ENCODE measurements around the gene RGMA. TPM values are rescaled to one million over a fixed set of nuclear protein-coding genes. Genes with fewer than 3 reads are reported as not detected.

Gene RGMA
- total RNA-seq, 4 donors from 2014 or later, result 28.2 to 110 (median 45.6) TPM

- no peak for TF ChIP-seq POLR2A (IDR thresholded peaks at IDR 0.05)
- no peak for TF ChIP-seq CTCF (IDR thresholded peaks at IDR 0.05)
- TF ChIP-seq EP300 (IDR thresholded peaks at IDR 0.05), result no peak
- Histone ChIP-seq H3K27ac (no peak overlapping the region), H3K4me1 (no peaks in the 10 kb centered on the region), H3K27me3 (no peaks in the 10 kb centered on the region), H3K9me3 (no peaks in the 10 kb centered on the region), H3K36me3 (peaks cover 3 to 96% (median 43%) of the 10 kb centered on the region in 3 donors), H3K4me3 (no peak overlapping the region)
- 86 to 91% methylated on average over 7 of the region's 7 CpGs for WGBS, 2 donors
- no peak for DNase-seq (ENCODE audit: low spot score in 2 of 2)
These were observed 69.9 kb downstream of the RGMA start for GRCh38 chr15:93019090-93019489.

DNA sequence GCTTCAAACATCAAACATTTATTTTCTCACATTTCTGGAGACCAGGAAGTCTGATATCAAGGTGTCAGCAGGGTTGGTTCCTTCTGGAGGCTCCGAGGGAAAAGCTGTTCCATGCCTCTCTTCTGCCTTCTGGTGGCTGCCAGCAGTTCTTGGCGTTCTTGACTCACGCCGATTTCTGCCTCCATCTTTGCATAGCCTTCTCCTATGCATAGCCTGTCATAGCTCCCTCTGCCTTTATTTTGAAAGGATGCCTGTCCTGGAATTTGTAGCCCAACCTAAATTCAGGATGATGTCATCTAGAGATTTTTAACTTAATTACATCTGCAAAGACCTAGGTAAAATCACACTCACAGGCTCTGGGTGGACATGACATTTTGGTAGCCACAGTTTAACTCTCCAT is 70.4 kb downstream of the RGMA start:
- no peaks in the 10 kb centered on the region for H3K27me3 ChIP-seq
- peak overlapping the region in 2 of 4 donors; percentile 61 to 67 for H3K27ac ChIP-seq
- no peak for TF ChIP-seq CTCF (IDR thresholded peaks at IDR 0.05)
- no peak for TF ChIP-seq EP300 (IDR thresholded peaks at IDR 0.05)
- TF ChIP-seq POLR2A (IDR thresholded peaks at IDR 0.05), result no peak
- no peaks in the 10 kb centered on the region for H3K9me3 ChIP-seq
- no peak for DNase-seq (ENCODE audit: low spot score in 2 of 2)
- no peak overlapping the region for H3K4me3 ChIP-seq
- H3K36me3 ChIP-seq, result peaks cover 3 to 95% (median 42%) of the 10 kb centered on the region in 3 donors
- 73 to 82% methylated on average over 4 of the region's 4 CpGs for WGBS, 2 donors
- H3K4me1 ChIP-seq, result no peaks in the 10 kb centered on the region

DNA sequence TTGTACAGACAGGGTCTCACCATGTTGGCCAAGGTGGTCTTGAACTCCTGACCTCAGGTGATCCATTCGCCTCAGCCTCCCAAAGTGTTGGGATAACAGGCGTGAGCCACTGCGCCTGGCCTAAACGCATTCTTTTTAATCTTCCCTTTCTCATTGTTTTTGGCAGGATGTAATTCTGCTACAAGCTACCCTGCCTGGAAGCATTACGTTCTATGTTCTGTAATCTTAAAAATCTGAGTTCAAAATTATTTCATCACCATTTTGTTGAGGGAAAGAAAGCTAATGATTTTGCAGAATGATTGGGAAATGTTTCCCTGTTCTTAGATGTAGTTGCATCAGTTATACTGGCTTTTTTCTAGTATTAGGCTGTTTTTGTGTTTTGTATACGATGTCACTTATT is 71.5 kb downstream of the RGMA start:
- TF ChIP-seq POLR2A (IDR thresholded peaks at IDR 0.05), result no peak
- TF ChIP-seq CTCF (IDR thresholded peaks at IDR 0.05), result no peak
- no peak for TF ChIP-seq EP300 (IDR thresholded peaks at IDR 0.05)
- DNase-seq (ENCODE audit: low spot score in 2 of 2), result no peak
- Histone ChIP-seq H3K27ac (no peak overlapping the region), H3K9me3 (no peaks in the 10 kb centered on the region), H3K36me3 (peaks cover 3 to 95% (median 45%) of the 10 kb centered on the region in 3 donors), H3K27me3 (no peaks in the 10 kb centered on the region), H3K4me1 (no peaks in the 10 kb centered on the region), H3K4me3 (no peak overlapping the region)
- 88 to 89% methylated on average over 6 of the region's 6 CpGs for WGBS, 2 donors

DNA sequence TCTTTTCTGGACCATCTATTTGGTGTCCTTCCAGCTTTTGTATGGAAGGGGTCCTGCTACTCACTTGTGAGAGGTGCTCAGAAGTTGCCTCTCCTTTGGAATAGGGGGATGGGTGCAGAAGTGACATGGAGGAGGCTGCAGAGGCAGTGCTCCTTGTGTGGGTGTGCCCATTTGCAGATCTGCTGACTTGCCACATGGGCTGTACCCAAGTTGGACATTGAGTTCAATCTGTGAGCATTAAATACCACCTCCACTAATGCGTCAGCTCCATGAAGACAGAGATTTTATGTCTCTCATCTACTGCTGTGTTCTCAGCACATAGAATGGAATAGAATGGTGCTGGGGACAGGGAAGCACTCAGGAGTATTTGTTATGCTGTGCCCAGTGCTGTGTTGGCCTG is 76.2 kb downstream of the RGMA start:
- H3K4me3 ChIP-seq, result no peak overlapping the region
- H3K9me3 ChIP-seq, result no peaks in the 10 kb centered on the region
- TF ChIP-seq CTCF (IDR thresholded peaks at IDR 0.05), result no peak
- TF ChIP-seq EP300 (IDR thresholded peaks at IDR 0.05), result no peak
- no peak for TF ChIP-seq POLR2A (IDR thresholded peaks at IDR 0.05)
- no peak overlapping the region for H3K27ac ChIP-seq
- H3K36me3 ChIP-seq, result peaks cover 3 to 96% (median 42%) of the 10 kb centered on the region in 3 donors
- no peaks in the 10 kb centered on the region for H3K27me3 ChIP-seq
- DNase-seq (ENCODE audit: low spot score in 2 of 2), result no peak
- H3K4me1 ChIP-seq, result no peaks in the 10 kb centered on the region
- WGBS, 2 donors, result 67 to 80% methylated on average over 1 of the region's 1 CpG

DNA sequence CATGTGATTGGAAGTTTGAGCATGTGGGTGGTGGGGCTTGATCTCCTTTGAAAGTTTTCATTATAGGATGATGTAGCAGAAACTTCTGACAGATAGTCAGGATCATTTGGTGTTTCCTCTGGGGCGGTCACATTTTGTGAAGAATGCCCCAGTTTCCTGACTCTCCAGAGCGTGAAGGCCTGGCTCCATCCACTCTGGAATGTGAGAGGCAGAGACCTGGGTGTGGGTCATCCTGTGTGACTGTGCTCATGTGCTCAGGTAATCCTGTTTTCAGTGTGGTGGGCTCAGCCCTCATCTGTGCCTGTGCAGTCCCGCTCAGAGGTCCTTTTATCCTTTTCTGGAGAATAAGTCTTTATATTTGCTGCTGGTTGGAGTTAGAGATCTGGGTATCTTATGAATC is 81.0 kb downstream of the RGMA start:
- Histone ChIP-seq H3K27ac (no peak overlapping the region), H3K9me3 (no peaks in the 10 kb centered on the region), H3K36me3 (peaks cover 0 to 89% (median 40%) of the 10 kb centered on the region in 3 donors), H3K4me1 (no peaks in the 10 kb centered on the region), H3K4me3 (no peak overlapping the region), H3K27me3 (no peaks in the 10 kb centered on the region)
- no peak for TF ChIP-seq CTCF (IDR thresholded peaks at IDR 0.05)
- no peak for TF ChIP-seq EP300 (IDR thresholded peaks at IDR 0.05)
- no peak for TF ChIP-seq POLR2A (IDR thresholded peaks at IDR 0.05)
- DNase-seq (ENCODE audit: low spot score in 2 of 2), result no peak
- WGBS, 2 donors, result 92 to 97% methylated on average over 3 of the region's 3 CpGs

Measured in tibial nerve (tissue), 4 donors.